ENCODE results near the gene DYNLT2. TPM values are rescaled to one million over a fixed set of nuclear protein-coding genes. Genes with fewer than 3 reads are reported as not detected.

DYNLT2 gene
- total and polyA plus RNA-seq, 2 experiments from 2014 or later = 0.51 to 1.5 TPM

DNA sequence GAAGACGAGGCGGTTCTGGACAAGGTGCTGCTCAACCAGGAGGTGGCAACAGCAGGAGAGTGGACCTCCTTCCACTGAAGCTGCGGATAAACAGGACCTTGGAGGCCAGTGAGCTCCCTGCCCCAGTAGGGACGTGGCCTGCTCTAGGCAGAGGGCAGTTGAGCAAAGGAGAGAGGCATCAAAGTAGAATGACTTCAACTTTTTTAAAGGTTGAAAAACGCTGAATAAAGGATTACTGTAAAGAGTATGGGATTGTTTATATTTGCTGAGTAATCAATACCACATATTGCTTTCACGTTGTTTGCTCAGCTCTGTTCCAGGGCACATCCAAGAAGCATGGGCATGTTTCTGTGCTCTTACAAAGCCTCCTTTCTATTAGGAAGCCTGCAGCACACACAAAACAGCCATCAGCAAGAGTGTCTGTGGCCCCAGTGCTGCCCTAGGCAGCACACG is 48.1 kb upstream of the DYNLT2 start:
- Histone ChIP-seq H3K9me2 (ENCODE audit: insufficient read depth) (no peaks in the 10 kb centered on the region), H3K4me1 (ENCODE audit: insufficient read depth) (peaks cover 5% of the 10 kb centered on the region; the same call in 1 of the 2 replicates), H3K27me3 (replicated peaks; ENCODE audit: insufficient read depth) (peaks cover 16% of the 10 kb centered on the region), H4K20me1 (ENCODE audit: insufficient read depth) (no peaks in the 10 kb centered on the region), H3K9me3 (ENCODE audit: low read depth) (no peaks in the 10 kb centered on the region), H3K9ac (no peak overlapping the region), H3K79me2 (ENCODE audit: insufficient read depth) (no peaks in the 10 kb centered on the region), H3K4me2 (ENCODE audit: unreplicated experiment) (no peak overlapping the region), H3K36me3 (ENCODE audit: low read depth) (no peaks in the 10 kb centered on the region), H3K27ac (no peak overlapping the region), H3K4me3 (no peak overlapping the region), H3F3A (ENCODE audit: insufficient read depth) (peaks cover 6% of the 10 kb centered on the region; the same call in 1 of the 2 replicates), H2AFZ (no peak overlapping the region)
- in situ Hi-C loops (cut with MboI) = loop anchor here (10.0 kb wide), 1 partner anchor 725 kb away; no protein-coding TSS in a partner anchor
- 74 to 82% methylated on average over 7 of the region's 7 CpGs for WGBS, 2 experiments (ENCODE audit: low coverage in 1 of 2, low lambda C conversion rate in 2 of 2, missing lambda C conversion rate in 2 of 2)
- TF ChIP-seq EZH2phosphoT487 (IDR thresholded peaks at IDR 0.05; ENCODE audit: insufficient read depth, low read depth) = no peak
- no peak for TF ChIP-seq EZH2 (IDR thresholded peaks at IDR 0.05; ENCODE audit: insufficient read depth, poor library complexity, severe bottlenecking)
- DNase-seq = no peak

DNA sequence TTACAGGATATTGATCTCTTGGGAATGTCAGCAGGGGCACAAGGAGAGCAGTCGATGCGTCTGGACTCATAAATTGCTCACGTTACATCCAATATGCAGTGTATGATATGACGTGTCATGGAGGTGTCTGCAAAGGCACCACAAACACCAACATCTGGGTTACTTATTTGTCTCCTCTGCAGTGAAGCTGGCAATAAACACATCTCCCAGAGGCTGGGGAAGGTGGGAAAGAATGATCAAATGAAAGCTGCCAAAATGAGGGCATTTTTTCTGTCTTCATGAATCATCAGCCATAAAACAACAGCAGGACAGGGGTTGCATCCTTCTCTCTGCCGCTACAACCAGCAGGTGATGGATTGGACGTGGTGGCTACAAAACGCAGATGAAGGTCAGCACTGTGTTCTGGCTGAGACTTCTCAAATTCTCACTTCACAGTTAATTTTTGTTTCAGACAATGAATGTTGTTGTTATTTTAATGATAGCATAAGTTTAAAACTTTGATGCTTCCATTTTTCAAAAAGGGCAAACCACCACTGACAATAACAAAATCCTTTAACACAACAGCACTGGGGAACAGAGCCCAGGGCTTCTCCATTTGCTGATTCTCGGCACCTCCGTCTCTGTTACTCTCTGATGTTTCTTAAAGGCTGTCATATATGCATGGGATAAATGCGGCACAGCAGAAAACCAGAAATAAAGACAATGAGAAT is 47.5 kb upstream of the DYNLT2 start:
- no peak overlapping the region for H2AFZ ChIP-seq
- H3K9ac ChIP-seq = no peak overlapping the region
- no peak for DNase-seq
- WGBS, 2 experiments (ENCODE audit: low coverage in 1 of 2, low lambda C conversion rate in 2 of 2, missing lambda C conversion rate in 2 of 2) = 93 to 94% methylated on average over 10 of the region's 10 CpGs
- no peak overlapping the region for H3K27ac ChIP-seq
- no peak overlapping the region for H3K4me3 ChIP-seq
- in situ Hi-C loops (cut with MboI) = loop anchor here (10.0 kb wide), 1 partner anchor 726 kb away; no protein-coding TSS in a partner anchor
- no peak for TF ChIP-seq EZH2phosphoT487 (IDR thresholded peaks at IDR 0.05; ENCODE audit: insufficient read depth, low read depth)
- no peak for TF ChIP-seq EZH2 (IDR thresholded peaks at IDR 0.05; ENCODE audit: insufficient read depth, poor library complexity, severe bottlenecking)
- H3K27me3 ChIP-seq (replicated peaks; ENCODE audit: insufficient read depth) = peaks cover 10% of the 10 kb centered on the region; the same call in 1 of the 2 replicates
- H3K9me2 ChIP-seq (ENCODE audit: insufficient read depth) = no peaks in the 10 kb centered on the region
- H3K4me1 ChIP-seq (ENCODE audit: insufficient read depth) = peaks cover 5% of the 10 kb centered on the region; the same call in 1 of the 2 replicates
- H3K36me3 ChIP-seq (ENCODE audit: low read depth) = no peaks in the 10 kb centered on the region
- H3F3A ChIP-seq (ENCODE audit: insufficient read depth) = peaks cover 6% of the 10 kb centered on the region; the same call in 1 of the 2 replicates
- no peaks in the 10 kb centered on the region for H3K79me2 ChIP-seq (ENCODE audit: insufficient read depth)
- H4K20me1 ChIP-seq (ENCODE audit: insufficient read depth) = no peaks in the 10 kb centered on the region
- no peak overlapping the region for H3K4me2 ChIP-seq (ENCODE audit: unreplicated experiment)
- no peaks in the 10 kb centered on the region for H3K9me3 ChIP-seq (ENCODE audit: low read depth)

DNA sequence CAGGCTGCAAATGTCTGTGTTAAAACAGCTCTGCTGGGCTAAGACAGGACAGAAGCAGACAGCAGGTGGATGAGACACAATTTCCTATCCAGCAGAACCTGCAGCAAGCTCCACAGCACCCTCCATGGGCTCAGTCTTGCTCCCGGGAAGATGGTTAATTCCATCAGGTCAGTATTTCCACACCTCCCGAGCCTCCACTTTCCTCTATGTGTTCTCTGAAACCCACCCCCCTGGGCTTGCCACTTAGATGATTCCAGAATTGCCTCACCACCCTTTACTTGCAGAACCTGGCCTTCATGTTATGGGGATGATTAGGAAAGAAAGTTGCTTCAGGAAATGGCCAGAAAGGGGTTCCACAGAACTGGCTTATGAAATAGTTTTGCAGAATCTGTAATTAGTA is 43.8 kb upstream of the DYNLT2 start:
- Histone ChIP-seq H3F3A (ENCODE audit: insufficient read depth) (peaks cover 10% of the 10 kb centered on the region; the same call in 1 of the 2 replicates), H3K4me3 (no peak overlapping the region), H3K27ac (no peak overlapping the region), H3K36me3 (ENCODE audit: low read depth) (no peaks in the 10 kb centered on the region), H3K4me2 (ENCODE audit: unreplicated experiment) (no peak overlapping the region), H3K79me2 (ENCODE audit: insufficient read depth) (no peaks in the 10 kb centered on the region), H3K9me3 (ENCODE audit: low read depth) (no peaks in the 10 kb centered on the region), H2AFZ (no peak overlapping the region), H3K27me3 (replicated peaks; ENCODE audit: insufficient read depth) (no peaks in the 10 kb centered on the region), H3K9me2 (ENCODE audit: insufficient read depth) (no peaks in the 10 kb centered on the region), H3K4me1 (ENCODE audit: insufficient read depth) (peaks cover under 1% of the 10 kb centered on the region), H4K20me1 (ENCODE audit: insufficient read depth) (no peaks in the 10 kb centered on the region), H3K9ac (no peak overlapping the region)
- TF ChIP-seq EZH2 (IDR thresholded peaks at IDR 0.05; ENCODE audit: insufficient read depth, poor library complexity, severe bottlenecking) = no peak
- no peak for TF ChIP-seq EZH2phosphoT487 (IDR thresholded peaks at IDR 0.05; ENCODE audit: insufficient read depth, low read depth)
- in situ Hi-C loops (cut with MboI) = loop anchor here (10.0 kb wide), 1 partner anchor 730 kb away; no protein-coding TSS in a partner anchor
- no peak for DNase-seq
- WGBS, 2 experiments (ENCODE audit: low coverage in 1 of 2, low lambda C conversion rate in 2 of 2, missing lambda C conversion rate in 2 of 2) = 72 to 84% methylated on average over 2 of the region's 2 CpGs

DNA sequence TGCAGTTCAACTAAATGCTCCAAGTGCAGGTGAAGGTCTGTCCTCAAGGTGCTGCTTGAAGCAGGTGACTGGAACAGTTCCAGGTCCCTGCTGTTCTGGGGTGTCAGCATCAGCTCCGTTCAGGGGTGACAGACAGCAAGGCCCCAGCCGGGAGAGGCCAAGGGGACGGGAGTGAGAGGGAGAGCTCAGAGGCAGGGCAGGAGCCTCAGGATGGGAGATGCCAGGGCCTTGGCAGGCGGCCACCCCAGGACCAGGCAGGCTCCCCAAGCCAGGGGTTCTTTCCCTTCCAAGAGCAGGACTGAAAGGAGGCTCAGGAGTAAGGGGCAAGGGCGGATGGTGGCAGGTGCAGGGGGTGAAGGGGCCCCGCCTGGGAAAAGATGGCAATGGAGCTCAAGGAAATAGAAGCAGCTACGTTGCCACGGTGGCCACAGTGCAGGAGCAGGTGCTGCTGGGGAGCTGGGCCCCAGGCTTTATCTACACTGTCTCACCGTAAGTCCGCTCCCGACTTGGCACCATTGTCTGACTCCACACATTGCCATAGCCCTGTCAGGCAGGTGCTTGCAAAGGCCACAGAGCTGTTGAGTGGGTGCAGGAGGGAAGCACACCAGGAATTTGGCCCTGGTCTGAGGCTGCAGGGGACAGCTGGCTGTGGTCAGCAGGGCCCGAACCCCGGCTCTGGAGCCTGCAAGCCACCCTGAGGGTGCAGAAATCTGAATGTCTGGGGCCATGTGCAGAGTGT is 43.1 kb upstream of the DYNLT2 start:
- no peaks in the 10 kb centered on the region; the same call in 1 of the 2 replicates for H3K4me1 ChIP-seq (ENCODE audit: insufficient read depth)
- DNase-seq = no peak
- no peaks in the 10 kb centered on the region for H3K9me3 ChIP-seq (ENCODE audit: low read depth)
- H3K27me3 ChIP-seq (replicated peaks; ENCODE audit: insufficient read depth) = no peaks in the 10 kb centered on the region
- no peak overlapping the region for H2AFZ ChIP-seq
- H3F3A ChIP-seq (ENCODE audit: insufficient read depth) = 0 out of 2 replicates have a peak, but pooled peaks cover 8% of the 10 kb centered on the region
- H3K9me2 ChIP-seq (ENCODE audit: insufficient read depth) = no peaks in the 10 kb centered on the region
- no peaks in the 10 kb centered on the region for H3K36me3 ChIP-seq (ENCODE audit: low read depth)
- H3K9ac ChIP-seq = no peak overlapping the region
- H4K20me1 ChIP-seq (ENCODE audit: insufficient read depth) = no peaks in the 10 kb centered on the region
- in situ Hi-C loops (cut with MboI) = loop anchor here (10.0 kb wide), 1 partner anchor 730 kb away; no protein-coding TSS in a partner anchor
- TF ChIP-seq EZH2phosphoT487 (IDR thresholded peaks at IDR 0.05; ENCODE audit: insufficient read depth, low read depth) = no peak
- TF ChIP-seq EZH2 (IDR thresholded peaks at IDR 0.05; ENCODE audit: insufficient read depth, poor library complexity, severe bottlenecking) = no peak
- 80% methylated on average over 13 of the region's 13 CpGs for WGBS, 2 experiments (ENCODE audit: low coverage in 1 of 2, low lambda C conversion rate in 2 of 2, missing lambda C conversion rate in 2 of 2)
- no peak overlapping the region for H3K27ac ChIP-seq
- no peak overlapping the region for H3K4me2 ChIP-seq (ENCODE audit: unreplicated experiment)
- no peak overlapping the region for H3K4me3 ChIP-seq
- no peaks in the 10 kb centered on the region for H3K79me2 ChIP-seq (ENCODE audit: insufficient read depth)

Measured in GM23248 (cell line).